Body of pancreas (tissue), 4 donors: ENCODE results near the gene ERC2.

ENCODE experiments used
- POLR2A ChIP-seq, 3 donors: fragments of 450-650 bp; IDR thresholded peaks; one replicate each; pipeline ENCODE4 v1.6.1; 2016; ENCODE audit warnings: antibody characterized with exemption in 3 of 3, mild to moderate bottlenecking in 2 of 3
- TF ChIP-seq, protein P1 (sequence below), 7 experiments: fragments of 450-650 bp in 4 of 7; fragments of 200-600 bp in 3 of 7; sonication (generic) in 3 of 7; IDR thresholded peaks; one replicate each; pipeline ENCODE4 v1.5.1; 2016 to 2019; ENCODE audit warnings: antibody characterized with exemption in 7 of 7

DNA sequence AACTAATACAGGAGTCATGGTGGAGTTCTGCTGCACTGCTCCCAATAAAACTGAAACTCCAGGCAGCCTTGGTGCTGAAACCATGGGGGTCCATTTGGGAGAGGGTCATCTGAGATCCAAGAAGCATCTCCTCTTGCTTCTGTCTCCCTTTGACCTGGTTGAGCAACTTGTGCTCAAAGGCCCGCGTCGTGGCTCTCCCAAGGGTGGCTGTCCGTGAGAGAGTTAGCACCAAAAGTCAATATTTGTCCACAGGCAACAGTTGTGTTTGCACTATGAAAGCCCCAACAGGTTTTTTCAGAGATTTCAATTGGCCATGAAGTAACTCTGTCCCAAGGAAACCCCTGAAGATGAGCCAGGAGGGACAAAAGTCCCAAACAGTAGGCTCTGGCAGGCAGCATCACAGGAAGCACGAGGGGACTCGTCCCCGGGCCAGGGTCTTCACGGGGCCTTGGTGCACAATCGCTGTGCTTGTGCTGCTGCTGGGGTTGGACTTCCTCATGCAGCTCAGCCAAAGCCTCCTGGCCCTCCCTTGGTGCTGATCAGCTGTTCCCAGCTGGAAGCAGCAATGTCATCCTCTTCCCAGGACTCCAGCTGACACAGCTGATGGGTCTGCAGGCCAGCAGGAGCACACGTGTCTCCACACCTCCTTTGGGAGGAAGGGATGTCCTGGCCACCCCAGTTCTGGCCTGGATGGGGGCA is 941.8 kb downstream of the ERC2 start:
- TF ChIP-seq, protein P1, sequence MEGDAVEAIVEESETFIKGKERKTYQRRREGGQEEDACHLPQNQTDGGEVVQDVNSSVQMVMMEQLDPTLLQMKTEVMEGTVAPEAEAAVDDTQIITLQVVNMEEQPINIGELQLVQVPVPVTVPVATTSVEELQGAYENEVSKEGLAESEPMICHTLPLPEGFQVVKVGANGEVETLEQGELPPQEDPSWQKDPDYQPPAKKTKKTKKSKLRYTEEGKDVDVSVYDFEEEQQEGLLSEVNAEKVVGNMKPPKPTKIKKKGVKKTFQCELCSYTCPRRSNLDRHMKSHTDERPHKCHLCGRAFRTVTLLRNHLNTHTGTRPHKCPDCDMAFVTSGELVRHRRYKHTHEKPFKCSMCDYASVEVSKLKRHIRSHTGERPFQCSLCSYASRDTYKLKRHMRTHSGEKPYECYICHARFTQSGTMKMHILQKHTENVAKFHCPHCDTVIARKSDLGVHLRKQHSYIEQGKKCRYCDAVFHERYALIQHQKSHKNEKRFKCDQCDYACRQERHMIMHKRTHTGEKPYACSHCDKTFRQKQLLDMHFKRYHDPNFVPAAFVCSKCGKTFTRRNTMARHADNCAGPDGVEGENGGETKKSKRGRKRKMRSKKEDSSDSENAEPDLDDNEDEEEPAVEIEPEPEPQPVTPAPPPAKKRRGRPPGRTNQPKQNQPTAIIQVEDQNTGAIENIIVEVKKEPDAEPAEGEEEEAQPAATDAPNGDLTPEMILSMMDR (IDR thresholded peaks at IDR 0.05) = no peak
- no peak for TF ChIP-seq POLR2A (IDR thresholded peaks at IDR 0.05)
